ENCODE measurements around the gene GAGE10.
"Not testable (repeated sequence)": the region's sequence is repeated elsewhere in the genome, so short reads cannot be mapped to it uniquely, and the experiment has no call there.

DNA sequence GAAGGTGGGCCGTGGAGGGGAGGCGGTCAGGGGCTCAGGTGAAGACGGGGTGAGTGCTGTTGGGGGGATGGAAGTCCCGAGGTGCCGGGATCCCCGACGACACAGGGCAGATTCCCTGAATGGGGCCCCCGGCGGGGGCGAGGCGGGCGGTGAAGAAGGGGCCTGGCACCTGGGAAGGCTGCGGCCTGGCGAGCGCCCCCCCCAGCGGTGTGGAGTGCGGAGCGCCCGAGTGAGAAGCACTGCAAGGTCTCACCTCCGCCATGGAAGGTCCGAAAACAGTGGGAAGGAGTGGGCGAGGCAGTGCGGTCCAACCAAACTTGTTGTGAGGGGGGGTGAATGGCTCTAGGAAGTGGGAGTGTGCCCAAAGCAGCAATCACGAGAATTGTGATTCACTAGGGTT, 38.0 kb downstream of the GAGE10 start:
- TF ChIP-seq, protein P1, sequence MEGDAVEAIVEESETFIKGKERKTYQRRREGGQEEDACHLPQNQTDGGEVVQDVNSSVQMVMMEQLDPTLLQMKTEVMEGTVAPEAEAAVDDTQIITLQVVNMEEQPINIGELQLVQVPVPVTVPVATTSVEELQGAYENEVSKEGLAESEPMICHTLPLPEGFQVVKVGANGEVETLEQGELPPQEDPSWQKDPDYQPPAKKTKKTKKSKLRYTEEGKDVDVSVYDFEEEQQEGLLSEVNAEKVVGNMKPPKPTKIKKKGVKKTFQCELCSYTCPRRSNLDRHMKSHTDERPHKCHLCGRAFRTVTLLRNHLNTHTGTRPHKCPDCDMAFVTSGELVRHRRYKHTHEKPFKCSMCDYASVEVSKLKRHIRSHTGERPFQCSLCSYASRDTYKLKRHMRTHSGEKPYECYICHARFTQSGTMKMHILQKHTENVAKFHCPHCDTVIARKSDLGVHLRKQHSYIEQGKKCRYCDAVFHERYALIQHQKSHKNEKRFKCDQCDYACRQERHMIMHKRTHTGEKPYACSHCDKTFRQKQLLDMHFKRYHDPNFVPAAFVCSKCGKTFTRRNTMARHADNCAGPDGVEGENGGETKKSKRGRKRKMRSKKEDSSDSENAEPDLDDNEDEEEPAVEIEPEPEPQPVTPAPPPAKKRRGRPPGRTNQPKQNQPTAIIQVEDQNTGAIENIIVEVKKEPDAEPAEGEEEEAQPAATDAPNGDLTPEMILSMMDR (IDR thresholded peaks at IDR 0.05) = not testable (repeated sequence)
- TF ChIP-seq EZH2 (IDR thresholded peaks at IDR 0.05; ENCODE audit: borderline replicate concordance, insufficient read depth, low read depth, low read length, poor library complexity, severe bottlenecking) = not testable (repeated sequence)

Measured in B cell (primary cell).